Testis (tissue), 3 donors: ENCODE measurements around the gene COL6A2. TPM values are rescaled to one million over a fixed set of nuclear protein-coding genes. Genes with fewer than 3 reads are reported as not detected.

ENCODE experiments used
- DNase-seq: peaks from one replicate; pipeline ENCODE4 v3.0.0-alpha.2; 2019
- H3K27ac ChIP-seq, 2 donors: fragments of 200-600 bp; sonication (generic); one replicate each; pipeline ENCODE4 v1.5.1; 2019
- H3K27me3 ChIP-seq: fragments of 200-600 bp; sonication (generic); one replicate; pipeline ENCODE4 v1.5.1; 2019
- H3K36me3 ChIP-seq: fragments of 200-600 bp; sonication (generic); one replicate; pipeline ENCODE4 v1.5.1; 2017; ENCODE audit warnings: low read depth; ENCODE audit errors: missing control alignments
- H3K4me1 ChIP-seq: fragments of 200-600 bp; sonication (generic); one replicate; pipeline ENCODE4 v1.5.1; 2019
- H3K4me3 ChIP-seq, 2 donors: fragments of 200-600 bp; sonication (generic); one replicate each; pipeline ENCODE4 v1.5.1; 2017 to 2019
- H3K9me3 ChIP-seq: fragments of 200-600 bp; sonication (generic); one replicate; pipeline ENCODE4 v1.5.1; 2017
- POLR2A ChIP-seq: fragments of 450-650 bp; IDR thresholded peaks from one replicate; pipeline ENCODE4 v1.6.1; 2017; ENCODE audit warnings: antibody characterized with exemption, mild to moderate bottlenecking, moderate library complexity
- WGBS, 2 donors: methylation state at CpG; one replicate each; pipeline ENCODE4 v1.1.5; 2018; 5-methylcytosine and 5-hydroxymethylcytosine counted together
- intact Hi-C: fragments of 100-400 bp; cut with DNase I; formaldehyde crosslinking; loops from one replicate; pipeline ENCODE4 v1.15.1; 2023; ENCODE audit warnings: low total_unique reads
- polyA plus RNA-seq: library from polyadenylated mRNA; stranded (reverse); fragments of 350-450 nt; fragmentation: Illumina TruSeq; extraction: RNeasy Lipid Tissue Mini Kit (QIAGEN cat#74804); gene quantifications from one replicate; pipeline ENCODE4 v1.2.3, GENCODE V29; 2014; ENCODE audit warnings: low read depth, low replicate concordance; ENCODE audit not compliant: insufficient read depth
- total RNA-seq, 2 donors: library from RNA; depleted of rRNA; stranded (reverse); fragments of >200 nt; gene quantifications; one replicate each; pipeline ENCODE4 v1.2.3, GENCODE V29; 2016
- TF ChIP-seq, protein P1 (sequence below), 3 experiments: fragments of 450-650 bp in 2 of 3; fragments of 200-600 bp in 1 of 3; sonication (generic) in 1 of 3; IDR thresholded peaks; one replicate each; pipeline ENCODE4 v1.5.1; 2016 to 2019; ENCODE audit warnings: antibody characterized with exemption in 3 of 3, mild to moderate bottlenecking in 2 of 3, moderate library complexity in 1 of 3

The COL6A2 gene
- total and polyA plus RNA-seq, 3 donors from 2014 or later = 192 to 362 (median 236) TPM

DNA sequence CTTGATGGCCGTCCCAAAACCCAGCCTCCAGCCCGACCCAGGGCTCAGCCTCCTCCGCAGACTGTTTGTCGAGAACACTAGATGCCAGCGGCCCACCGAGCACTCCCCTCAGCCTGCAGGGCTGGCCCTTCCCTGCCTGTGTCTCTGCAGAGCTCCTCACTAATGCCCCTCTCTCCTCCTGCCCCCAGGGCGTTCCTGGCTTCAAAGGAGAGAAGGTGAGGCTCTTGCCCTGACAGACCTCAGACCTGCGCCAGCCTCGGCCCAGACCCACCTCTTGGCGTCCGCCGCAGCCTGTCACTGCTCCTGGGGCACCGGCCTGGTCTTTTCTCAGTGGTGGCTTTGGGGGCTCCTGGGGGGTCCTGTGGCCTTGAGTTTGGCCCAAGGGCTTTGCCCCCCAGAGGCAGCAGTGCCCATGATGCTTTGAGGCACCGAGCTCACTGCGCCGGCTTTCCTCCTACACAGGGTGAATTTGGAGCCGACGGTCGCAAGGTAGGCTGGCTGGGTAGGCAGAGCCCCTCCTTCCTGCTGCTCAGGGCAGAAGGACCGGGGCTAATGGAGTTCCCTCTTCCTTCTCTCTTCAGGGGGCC, 18.4 kb downstream of the COL6A2 start:
- 71 to 92% methylated on average over 1 to 20 of the region's 20 CpGs for WGBS, 2 donors
- no peaks in the 10 kb centered on the region for H3K27me3 ChIP-seq
- TF ChIP-seq, protein P1, sequence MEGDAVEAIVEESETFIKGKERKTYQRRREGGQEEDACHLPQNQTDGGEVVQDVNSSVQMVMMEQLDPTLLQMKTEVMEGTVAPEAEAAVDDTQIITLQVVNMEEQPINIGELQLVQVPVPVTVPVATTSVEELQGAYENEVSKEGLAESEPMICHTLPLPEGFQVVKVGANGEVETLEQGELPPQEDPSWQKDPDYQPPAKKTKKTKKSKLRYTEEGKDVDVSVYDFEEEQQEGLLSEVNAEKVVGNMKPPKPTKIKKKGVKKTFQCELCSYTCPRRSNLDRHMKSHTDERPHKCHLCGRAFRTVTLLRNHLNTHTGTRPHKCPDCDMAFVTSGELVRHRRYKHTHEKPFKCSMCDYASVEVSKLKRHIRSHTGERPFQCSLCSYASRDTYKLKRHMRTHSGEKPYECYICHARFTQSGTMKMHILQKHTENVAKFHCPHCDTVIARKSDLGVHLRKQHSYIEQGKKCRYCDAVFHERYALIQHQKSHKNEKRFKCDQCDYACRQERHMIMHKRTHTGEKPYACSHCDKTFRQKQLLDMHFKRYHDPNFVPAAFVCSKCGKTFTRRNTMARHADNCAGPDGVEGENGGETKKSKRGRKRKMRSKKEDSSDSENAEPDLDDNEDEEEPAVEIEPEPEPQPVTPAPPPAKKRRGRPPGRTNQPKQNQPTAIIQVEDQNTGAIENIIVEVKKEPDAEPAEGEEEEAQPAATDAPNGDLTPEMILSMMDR (IDR thresholded peaks at IDR 0.05) = no peak
- no peak for TF ChIP-seq POLR2A
- DNase-seq = peak; percentile 3
- no peaks in the 10 kb centered on the region for H3K36me3 ChIP-seq
- H3K4me3 ChIP-seq = no peak overlapping the region
- no peak overlapping the region for H3K27ac ChIP-seq
- H3K4me1 ChIP-seq = no peaks in the 10 kb centered on the region
- intact Hi-C loops = no loop called here
- H3K9me3 ChIP-seq = no peaks in the 10 kb centered on the region

GRCh38 chr21:46116776-46117585, 19.1 kb downstream of the COL6A2 start:
- intact Hi-C loops = no loop called here
- 77 to 90% methylated on average over 14 to 22 of the region's 24 CpGs for WGBS, 2 donors
- H3K4me3 ChIP-seq = no peak overlapping the region
- H3K27me3 ChIP-seq = no peaks in the 10 kb centered on the region
- no peaks in the 10 kb centered on the region for H3K4me1 ChIP-seq
- no peaks in the 10 kb centered on the region for H3K36me3 ChIP-seq
- H3K9me3 ChIP-seq = no peaks in the 10 kb centered on the region
- TF ChIP-seq POLR2A = no peak
- TF ChIP-seq, protein P1 (IDR thresholded peaks at IDR 0.05) = no peak
- no peak overlapping the region for H3K27ac ChIP-seq
- peak; percentile 12 for DNase-seq

- no peaks in the 10 kb centered on the region for H3K4me1 ChIP-seq
- H3K9me3 ChIP-seq = no peaks in the 10 kb centered on the region
- no peak overlapping the region for H3K27ac ChIP-seq
- no peaks in the 10 kb centered on the region for H3K27me3 ChIP-seq
- TF ChIP-seq, protein P1 (IDR thresholded peaks at IDR 0.05) = no peak
- no peak for TF ChIP-seq POLR2A
- intact Hi-C loops = no loop called here
- no peaks in the 10 kb centered on the region for H3K36me3 ChIP-seq
- no peak overlapping the region for H3K4me3 ChIP-seq
- peak; percentile 13 for DNase-seq
- WGBS, 2 donors = 76 to 87% methylated on average over 15 to 29 of the region's 29 CpGs
These were observed 19.8 kb downstream of the COL6A2 start for GRCh38 chr21:46117586-46118315.

- peak; percentile 12 for DNase-seq
- no peak overlapping the region for H3K4me3 ChIP-seq
- H3K27ac ChIP-seq = no peak overlapping the region
- no peaks in the 10 kb centered on the region for H3K27me3 ChIP-seq
- intact Hi-C loops = no loop called here
- 90 to 93% methylated on average over 2 to 27 of the region's 27 CpGs for WGBS, 2 donors
- no peak for TF ChIP-seq POLR2A
- TF ChIP-seq, protein P1 (IDR thresholded peaks at IDR 0.05) = no peak
- H3K9me3 ChIP-seq = no peaks in the 10 kb centered on the region
- no peaks in the 10 kb centered on the region for H3K36me3 ChIP-seq
- no peaks in the 10 kb centered on the region for H3K4me1 ChIP-seq
These were observed 20.6 kb downstream of the COL6A2 start for GRCh38 chr21:46118316-46119143.
